ENCODE data around the gene RBM28.
A peak's percentile ranks its signal among the peaks of the same experiment; 100 is the strongest.

Gene RBM28, protein sequence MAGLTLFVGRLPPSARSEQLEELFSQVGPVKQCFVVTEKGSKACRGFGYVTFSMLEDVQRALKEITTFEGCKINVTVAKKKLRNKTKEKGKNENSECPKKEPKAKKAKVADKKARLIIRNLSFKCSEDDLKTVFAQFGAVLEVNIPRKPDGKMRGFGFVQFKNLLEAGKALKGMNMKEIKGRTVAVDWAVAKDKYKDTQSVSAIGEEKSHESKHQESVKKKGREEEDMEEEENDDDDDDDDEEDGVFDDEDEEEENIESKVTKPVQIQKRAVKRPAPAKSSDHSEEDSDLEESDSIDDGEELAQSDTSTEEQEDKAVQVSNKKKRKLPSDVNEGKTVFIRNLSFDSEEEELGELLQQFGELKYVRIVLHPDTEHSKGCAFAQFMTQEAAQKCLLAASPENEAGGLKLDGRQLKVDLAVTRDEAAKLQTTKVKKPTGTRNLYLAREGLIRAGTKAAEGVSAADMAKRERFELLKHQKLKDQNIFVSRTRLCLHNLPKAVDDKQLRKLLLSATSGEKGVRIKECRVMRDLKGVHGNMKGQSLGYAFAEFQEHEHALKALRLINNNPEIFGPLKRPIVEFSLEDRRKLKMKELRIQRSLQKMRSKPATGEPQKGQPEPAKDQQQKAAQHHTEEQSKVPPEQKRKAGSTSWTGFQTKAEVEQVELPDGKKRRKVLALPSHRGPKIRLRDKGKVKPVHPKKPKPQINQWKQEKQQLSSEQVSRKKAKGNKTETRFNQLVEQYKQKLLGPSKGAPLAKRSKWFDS

DNA sequence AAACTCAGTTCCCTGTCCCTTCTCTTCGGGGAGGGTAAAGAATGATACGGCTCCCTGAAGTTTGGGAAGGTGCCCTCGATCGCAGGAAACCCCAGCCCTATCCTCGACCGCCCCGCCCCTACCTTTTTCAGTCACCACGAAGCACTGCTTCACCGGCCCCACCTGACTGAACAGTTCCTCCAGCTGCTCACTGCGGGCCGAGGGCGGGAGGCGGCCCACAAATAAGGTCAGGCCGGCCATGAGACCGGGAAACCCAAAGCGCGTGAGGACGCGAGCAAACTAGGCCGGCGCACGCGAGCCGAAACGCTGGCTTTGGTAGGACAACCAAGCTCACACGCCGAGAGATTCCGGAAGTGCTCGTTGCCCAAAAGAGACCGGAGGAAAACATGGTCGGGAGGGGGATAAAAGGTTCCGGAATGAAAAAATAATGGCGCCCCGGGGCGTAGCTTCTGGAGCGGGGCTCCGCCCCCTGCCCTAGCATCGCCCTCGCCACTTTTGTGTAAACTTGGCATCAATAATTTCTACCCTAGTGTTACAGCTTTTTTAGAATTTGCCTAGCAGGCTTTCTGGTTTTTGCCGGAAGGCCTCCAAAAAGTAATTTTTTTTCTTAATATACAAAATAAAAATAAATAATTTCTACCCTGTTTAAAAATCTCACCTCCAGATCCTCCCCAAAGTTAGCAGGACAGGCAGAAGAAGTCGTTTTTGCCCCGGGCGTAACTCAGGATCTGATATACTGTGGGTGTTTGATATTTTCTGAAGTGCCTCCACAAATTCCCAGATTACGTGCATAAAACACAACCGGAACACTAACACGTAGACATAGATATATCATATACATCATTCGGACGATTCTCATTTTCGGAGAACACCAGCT, at the start of gene RBM28:
TSS of gene RBM28 (minus strand) at position 355 of the 877 bp plus-strand sequence. CDS start at position 240, 115 bp downstream.
- DNase-seq = peak; percentile 90

DNA sequence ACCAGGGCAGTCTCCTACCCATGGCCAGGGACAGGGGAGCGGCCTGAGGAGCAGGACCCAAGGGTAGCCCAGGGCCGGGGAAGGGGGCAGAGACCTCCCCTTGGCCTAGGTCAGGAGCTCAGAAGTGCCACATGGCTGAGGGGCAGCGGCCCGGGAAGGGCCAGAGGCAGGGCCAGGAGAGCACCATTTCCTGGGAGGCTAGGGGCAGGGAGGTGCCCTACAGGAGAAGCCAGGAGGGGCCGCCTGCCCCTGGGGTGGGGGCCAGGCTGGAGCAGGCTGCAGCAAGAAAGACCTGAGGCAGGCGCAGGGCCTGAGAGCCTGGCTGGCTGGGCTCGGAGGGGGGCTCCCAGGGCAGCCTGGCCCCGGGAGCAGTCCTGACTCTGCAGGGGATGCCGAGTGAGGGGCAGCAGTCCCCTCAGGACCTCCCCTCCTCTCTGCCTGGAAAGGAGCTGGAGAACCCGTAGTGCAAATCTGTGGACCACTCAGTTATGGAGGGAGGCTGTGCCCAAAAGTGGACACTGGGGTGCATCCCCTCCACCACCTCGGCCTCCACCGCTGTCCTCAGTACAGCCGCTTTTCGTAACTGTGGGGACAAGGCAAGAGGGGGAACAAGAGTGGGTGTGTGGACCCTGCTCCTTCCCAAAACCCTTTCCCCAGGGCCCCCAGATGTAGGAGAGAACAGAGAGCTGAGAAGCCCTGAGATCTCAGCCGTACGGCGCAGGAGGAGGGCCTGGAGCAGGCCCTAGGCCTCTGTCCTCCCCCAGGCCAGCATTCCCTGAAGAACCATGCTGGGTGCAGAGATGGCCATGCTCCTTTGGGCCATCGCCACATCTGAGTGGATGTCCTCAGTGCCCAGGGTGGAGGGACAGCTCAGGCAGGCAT, 49.0 kb upstream of the RBM28 start:
- no peak for DNase-seq

DNA sequence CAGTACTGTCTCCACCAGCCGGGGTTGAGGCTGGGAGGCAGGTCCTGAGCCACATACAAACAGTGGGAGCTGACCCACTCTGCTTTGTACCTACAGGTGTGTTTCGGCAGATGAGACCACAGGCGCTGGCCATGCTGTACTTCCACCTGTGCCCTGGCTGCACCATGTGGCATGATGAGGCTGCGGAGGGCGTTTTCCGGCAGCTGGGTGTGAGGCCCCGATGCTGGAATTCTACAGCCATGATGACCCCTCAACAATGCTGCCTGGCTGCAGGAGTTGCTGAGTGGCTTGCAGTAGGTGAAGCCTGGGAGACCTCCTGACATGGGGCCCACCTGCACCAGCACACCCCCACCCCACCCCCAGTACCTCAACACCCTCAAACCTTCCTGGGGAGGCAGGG, 48.1 kb upstream of the RBM28 start:
- DNase-seq = no peak

DNA sequence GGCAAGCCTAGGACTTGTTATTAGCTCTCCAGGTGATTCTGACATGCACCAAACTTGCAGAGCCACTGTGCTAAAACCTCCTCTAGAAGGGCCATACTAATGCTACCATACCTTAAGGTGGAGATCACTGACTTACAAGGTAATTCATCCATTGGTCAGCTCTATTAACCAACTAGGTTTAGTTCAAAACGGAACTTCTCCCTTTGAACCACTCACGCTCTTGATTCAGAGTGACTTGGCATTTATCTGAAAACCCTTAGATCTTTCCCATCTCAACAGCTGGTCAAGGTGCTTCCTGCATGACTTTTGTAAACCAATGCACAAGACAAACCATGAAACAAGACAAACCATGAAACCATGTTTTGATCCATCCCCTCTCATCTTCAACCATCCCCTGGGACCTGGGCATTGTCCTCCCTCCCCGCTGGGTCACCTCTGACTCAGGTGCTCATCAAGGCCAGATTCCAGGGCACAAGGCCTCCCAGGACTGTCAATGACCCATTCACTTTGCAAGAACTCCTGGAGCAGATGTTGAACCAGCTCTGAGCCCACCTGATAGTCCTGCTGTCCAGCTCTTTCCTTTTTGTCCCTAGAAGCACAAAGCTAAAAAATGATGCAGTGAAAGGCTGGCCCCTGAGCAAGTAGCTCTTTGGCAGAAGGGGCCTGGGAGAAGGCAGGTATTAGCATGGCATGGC, 47.3 kb upstream of the RBM28 start:
- DNase-seq = no peak

DNA sequence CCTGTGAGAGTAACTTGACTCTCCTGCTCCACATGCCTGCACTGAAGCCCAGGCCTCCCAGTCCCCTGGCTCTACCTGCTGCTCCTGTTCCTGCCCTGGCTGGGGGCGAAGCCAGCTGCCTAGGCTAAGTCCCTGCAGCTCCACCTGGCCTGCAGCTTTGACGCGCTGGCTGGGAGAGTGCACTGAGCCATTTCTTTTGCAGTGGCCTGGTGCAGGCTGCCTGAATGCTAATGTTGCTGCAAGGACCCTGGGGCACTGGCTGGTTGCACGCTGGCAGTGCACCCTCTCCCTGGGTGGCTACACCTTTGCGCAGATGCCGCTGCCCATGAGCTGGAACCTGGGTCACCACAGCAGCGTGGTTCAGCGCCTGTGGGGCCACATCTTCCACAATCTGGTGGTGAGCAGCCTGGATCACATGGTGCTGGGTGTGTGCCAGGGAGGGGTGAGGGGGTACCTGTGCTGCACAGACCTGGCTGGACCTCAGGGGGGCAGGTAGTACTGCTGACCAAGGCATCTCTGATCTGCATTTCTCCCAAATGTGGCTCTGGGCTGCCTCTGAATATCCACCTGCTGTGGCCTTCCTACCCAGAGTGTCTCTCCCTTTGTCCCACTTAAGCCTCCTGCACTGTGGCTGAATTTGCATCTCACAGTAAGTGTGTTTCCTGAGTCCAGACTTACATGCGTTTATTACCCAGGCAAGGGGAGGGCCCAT, 46.1 kb upstream of the RBM28 start:
- DNase-seq = peak; percentile 41

DNA sequence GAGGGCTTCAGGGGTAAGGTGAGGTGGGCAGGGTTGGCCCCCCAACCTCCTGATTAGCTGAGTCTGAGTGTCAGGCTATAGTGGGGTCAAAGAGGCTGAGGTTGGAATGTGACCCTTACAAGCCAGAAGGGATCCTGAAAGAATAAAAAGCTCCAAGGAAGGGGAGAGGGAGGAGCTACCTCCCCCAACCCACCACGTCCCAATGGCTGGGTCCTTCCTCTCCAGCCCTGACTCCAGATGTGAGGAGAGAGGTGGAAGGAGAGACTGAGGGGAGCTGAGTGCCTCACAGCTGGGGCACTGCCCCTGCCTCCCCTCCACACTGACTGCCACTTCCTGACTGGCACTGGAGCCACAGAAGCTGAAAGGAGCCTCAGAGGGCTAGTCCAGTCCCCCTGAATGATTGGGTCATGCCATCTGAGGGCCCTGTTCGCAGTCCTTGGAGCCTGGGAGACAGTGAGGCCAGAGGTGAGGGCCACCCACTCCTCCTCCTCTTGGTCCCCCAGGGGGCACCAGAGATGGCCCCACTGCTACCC, 45.4 kb upstream of the RBM28 start:
- no peak for DNase-seq

DNA sequence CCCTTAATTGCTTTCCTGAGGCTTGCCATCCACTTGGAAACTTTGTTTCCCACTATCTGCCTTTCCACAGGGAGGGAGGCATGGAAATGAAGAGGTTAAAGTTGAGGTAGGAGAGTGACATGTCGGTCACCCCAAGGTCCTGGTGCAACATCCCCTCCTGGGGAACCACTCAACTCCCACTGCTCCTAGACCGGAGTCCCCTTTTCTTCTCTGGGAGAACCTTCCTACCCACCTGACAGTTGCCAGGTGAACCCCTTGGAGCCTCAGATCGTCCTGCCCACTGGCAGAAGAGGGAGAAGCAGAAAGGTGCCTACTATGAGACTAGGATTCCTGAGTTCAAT, 44.4 kb upstream of the RBM28 start:
- no peak for DNase-seq

DNA sequence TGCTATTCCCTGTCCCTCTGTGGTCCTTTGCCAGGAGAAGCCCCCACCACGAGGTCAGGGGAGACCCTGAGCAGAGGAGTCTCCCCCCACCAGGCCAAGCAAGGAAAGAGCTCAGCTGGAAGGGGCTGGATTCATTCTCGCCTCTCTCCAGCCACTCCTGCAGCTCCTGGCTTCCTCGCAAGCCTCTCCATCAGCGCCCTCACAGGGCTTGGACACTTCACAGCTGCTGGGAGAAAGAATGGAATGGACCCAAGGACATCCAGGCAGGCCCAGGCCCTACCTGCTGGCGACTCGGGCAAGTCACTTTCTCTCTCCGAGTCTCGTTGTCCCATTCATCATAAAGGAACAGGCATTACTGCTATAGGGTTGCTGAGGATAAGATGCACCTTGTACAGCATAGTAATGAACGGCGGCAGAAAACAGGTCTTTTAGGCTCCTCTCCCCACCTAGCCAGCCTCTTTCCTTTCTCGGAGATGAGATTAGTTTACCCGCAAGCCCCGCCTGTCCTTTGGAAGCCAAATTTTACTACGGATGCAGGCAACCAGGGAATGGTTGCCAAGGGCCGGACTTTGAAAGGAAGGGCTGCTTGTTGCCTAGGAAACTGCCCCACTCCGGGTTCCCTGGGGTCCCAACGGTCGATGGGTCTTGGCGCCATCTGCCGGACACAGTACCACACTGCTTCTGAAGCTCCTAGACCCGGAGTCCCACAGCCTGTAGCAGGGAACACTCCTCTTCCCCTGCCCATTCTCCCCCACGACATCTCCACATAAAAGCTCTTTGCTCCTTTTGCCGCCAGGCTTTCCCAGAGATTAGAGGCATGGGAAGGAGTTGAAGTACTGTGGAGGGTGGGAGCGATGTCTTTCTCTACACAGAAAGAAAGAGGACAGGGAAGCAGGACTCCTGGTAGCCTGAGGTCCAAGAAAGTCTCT, 43.8 kb upstream of the RBM28 start:
- DNase-seq = peak; percentile 41

DNA sequence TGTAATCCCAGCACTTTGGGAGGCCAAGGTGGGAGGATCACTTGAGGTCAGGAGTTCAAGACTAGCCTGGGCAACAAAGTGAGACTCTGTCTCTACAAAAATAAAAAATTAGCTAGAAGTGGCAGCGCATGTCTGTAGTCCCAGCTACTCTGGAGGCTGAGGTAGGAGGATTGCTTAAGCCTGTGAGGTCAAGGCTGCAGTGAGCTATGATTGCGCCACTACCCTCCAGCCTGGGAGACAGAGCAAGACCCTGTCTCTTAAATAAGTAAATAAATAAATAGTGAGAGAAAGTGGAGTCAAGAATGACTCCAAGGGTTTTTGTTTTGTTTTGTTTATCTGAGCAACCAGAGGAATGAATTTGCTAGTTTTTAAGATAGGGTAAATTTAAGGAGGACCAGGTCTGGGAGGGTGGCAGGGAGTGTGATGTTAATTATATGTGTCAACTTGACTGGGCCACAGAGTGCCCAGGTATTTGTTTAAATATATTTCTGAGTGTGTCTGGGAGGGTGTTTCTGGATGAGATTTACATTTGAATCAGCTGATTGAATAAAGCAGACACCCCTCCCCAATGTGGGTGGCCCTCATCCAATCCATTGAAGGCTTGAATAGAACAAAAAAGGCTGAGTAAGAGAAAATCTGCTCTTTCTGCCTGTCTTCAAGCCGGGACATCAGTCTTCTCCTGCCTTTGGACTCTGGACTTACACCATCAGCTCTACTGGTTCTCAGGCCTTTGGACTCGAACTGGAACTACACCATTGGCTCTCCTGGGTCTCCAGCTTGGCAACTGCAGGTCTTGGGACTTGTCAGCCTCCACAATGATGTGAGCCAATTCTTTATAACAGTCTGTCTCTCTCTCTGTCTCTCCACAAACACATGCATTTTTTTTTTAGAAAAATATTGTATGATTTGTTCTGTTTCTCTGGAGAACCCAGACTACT, 42.5 kb upstream of the RBM28 start:
- DNase-seq = no peak

DNA sequence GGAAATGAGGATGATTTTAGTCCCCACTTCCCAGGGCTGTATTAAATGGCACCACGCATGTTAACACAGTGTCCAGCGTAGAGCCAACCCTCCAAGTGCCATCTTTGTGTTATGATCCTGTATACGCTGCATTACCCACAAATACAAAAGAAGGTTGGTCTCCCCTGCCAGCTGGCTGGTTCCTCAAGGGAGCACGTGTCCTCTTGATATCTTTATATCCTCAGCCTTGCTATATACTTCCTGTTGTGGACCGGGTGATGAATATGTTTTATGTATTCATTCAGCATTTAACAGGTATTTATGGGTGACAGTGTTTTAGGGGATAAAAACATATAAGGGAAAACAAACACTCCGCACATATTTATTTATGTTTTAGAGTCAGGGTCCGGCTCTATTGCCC, 41.0 kb upstream of the RBM28 start:
- DNase-seq = no peak

DNA sequence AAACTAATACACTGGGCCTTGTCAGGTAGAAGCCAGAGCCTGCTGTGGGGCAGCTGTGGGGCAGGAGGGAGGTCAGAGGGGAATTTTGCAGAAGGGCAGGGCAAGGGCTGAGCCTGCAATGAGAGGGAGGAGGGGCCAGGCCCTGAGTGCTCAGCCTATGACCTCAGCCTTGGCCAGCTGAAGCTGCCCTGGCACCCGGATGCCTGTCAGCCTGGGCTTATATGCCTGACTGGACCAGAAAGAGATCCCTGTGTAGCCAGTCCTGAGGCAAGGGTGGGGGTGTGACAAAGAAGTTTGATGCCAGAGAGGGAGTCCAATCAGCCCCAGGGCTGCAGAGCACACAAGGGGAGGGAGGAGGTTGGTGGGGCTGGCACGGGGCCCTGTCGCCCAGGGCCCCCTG, 40.1 kb upstream of the RBM28 start:
- DNase-seq = no peak

DNA sequence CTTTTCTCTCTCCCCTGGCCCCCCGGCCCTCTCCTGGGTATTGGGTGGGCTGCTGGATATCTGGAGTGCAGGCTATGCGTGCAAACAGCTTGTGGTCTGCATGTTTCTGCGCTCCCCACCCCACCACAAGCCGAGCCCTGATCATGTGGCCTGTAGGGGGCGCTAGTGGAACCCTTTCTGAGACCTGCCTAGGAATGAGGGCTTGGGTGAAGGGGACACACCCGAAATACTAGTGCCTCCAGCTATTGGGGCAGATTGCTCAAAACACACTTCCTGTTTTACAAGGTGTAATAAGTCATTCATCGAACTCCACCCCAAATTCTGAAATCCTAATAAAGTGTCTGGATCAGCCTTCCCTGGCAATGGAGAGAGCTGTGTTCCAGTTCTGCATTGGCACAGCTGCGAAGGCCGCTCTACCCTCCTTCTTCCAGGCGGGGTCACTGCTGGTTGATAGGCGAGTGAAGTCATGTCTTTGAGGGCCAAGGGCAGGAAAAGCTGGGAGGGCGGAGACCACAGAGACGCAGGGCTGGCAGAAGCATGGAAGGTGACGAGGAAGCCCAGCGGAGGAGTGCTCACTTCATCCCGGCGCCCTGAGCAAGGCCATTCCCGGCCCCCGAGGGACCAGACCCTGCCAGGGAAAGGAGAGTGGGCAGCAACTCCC, 37.6 kb upstream of the RBM28 start:
- no peak for DNase-seq

DNA sequence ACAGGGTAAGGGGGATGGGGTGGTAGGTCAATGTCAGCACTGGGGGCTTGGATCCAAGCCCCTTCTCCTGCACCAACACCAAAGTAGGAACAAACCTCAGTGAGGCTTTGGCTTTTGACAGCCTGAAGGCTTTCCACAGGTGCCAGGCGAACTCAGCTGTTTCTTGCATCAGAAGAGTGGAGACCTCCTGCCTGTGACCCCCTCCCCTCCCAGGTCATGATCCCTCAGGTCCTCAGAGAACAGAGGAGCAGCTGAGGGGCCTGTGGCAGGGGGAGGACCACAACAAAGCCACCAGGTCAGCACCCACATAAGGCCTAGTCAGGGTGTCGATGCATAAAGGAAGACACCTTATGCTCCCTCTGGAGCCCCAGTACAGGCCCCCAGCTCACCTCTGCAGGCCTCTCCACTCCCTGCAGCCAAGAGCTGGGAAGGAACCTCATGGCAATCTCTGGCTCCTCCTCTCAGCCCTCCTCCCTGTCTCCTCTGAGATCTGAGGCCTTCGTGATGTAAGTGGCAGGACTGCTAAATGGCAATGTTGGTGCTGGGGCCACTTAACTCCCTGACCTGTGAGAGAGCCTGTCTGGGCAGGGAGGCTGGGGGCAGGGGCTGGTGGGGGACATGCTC, 36.9 kb upstream of the RBM28 start:
- no peak for DNase-seq

DNA sequence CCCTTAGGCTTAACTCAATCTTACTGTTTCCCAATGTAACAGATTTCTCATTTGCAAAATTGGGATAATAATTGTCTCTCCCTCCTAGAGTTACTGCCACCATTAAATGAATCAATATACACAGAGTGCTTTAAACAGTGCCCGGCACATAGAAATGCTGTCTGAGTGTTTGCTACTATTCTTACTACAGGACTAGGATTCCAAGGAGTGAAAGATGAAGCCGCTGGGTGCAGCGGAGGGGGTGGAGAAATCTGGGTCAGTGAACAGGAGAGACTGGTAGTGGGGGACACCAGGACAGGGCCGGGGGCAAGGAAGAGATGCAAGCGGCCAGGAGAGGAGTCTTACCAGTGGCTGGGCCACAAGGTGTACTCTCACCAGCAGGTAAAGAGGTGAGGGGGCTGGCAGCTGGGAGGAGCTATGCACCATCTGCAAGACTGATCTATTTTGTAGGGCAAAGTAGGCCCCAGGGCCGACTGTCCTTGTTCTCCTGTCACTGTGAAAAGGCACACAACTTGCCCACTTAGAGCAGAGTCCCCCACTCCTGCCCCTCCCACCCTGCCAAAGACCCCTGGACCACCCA, 36.3 kb upstream of the RBM28 start:
- no peak for DNase-seq

DNA sequence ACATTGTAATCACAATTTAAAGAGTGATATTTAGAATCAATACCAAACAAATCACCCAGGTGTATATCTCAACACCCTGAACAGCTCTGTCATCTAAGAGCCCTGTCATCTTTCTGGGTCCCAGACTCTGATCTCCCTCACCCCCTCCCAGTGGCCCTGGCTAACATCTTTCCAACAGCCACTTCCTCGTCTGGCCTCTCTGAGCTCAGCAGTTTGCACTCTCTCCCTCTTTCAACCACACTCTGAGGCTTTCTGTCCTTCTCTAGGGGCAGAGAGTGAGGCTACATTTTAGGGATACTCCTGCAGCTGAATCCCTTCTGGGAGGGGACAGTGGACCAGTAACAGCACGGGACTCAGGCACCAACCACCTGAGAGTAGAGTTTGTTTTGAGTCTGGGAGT, 34.9 kb upstream of the RBM28 start:
- no peak for DNase-seq

DNA sequence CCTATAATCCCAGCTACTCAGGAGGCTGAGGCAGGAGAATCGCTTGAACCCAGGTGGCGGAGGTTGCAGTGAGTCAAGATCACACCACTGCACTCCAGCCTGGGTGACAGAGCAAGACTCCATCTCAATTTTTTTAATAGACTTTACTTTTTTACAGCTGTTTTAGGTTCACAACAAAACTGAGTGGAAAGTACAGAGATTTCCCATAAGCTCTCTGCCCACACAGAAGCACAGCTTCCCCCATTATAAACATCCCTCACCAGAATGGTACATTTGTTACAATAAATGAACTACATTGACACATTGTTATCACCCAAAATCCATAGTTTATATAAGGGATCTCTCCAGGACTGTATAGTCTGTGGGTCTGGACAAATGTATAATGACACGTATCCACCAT, 32.4 kb upstream of the RBM28 start:
- DNase-seq = no peak

DNA sequence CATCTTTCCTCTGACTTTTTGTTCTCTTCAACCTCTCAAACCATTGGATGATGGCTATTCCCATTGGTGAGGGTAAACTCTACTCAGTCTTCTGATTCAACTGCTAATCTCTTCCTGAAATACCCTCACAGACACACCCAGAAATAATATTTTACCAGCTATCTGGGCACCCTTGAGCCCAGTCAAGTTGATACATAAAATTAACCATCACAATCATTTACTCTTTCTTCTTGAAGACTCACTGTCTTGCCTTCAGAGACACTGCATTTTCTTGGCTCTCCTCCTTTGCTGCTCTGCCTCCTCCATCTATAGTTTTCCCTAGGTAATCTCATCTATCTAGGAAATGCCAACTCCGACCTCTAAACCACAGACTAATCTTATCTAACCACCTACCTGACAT, 30.3 kb upstream of the RBM28 start:
- no peak for DNase-seq

All from NCI-H2171 (cell line).